ENCODE data around the gene ST14.

DNA sequence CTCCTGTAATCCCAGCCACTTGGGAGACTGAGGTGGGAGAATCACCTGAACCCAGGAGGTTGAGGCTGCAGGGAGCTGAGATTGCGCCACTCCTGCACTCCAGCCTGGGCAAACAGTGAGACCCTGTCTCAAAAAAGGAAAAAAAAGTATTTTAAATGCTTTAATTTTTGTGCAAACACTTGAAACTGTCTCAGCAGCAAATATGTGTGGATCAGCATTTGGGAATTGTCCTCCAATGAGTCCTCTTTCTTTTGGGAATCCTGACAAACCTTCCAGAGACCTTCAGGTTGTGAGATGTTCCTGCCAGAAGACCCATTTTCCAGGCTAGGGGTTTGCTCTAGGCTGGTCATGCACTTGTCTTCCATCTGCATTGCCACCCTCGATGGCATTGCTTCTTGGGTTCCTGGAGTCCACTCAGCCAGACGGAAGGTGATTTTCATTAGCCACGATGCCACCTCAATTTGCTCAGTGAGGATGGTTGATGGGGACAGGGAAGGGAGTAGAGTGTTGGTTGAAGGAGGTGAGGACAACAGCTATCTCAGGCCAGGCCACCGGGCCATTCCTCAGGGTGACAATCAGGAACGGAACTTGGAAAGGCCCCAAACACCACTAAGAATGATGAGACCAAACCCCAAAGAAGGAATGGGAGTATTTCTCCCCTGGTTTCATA is 55.4 kb downstream of the ST14 start:
- TF ChIP-seq POLR2A (IDR thresholded peaks at IDR 0.05) = no peak
- TF ChIP-seq, protein P1, sequence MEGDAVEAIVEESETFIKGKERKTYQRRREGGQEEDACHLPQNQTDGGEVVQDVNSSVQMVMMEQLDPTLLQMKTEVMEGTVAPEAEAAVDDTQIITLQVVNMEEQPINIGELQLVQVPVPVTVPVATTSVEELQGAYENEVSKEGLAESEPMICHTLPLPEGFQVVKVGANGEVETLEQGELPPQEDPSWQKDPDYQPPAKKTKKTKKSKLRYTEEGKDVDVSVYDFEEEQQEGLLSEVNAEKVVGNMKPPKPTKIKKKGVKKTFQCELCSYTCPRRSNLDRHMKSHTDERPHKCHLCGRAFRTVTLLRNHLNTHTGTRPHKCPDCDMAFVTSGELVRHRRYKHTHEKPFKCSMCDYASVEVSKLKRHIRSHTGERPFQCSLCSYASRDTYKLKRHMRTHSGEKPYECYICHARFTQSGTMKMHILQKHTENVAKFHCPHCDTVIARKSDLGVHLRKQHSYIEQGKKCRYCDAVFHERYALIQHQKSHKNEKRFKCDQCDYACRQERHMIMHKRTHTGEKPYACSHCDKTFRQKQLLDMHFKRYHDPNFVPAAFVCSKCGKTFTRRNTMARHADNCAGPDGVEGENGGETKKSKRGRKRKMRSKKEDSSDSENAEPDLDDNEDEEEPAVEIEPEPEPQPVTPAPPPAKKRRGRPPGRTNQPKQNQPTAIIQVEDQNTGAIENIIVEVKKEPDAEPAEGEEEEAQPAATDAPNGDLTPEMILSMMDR (IDR thresholded peaks at IDR 0.05) = no peak
